Lung microvascular endothelial cell (primary cell): ENCODE data around the gene XCR1. TPM values are rescaled to one million over a fixed set of nuclear protein-coding genes. Genes with fewer than 3 reads are reported as not detected.
"Not testable (repeated sequence)": the region's sequence is repeated elsewhere in the genome, so short reads cannot be mapped to it uniquely, and the experiment has no call there.

ENCODE experiments used
- DNase-seq, 2 donors: peaks; one replicate each; pipeline versions ENCODE4 v3.0.0 to v3.0.0-alpha.2; 2010; ENCODE audit warnings: low read depth in 2 of 2
- total RNA-seq: library from RNA; depleted of rRNA; stranded (reverse); fragments of >200 nt; gene quantifications from 2 replicates; pipeline ENCODE4 v1.2.1, GENCODE V29; 2014

The XCR1 gene
- not detected in 2 replicates for total RNA-seq

- no peak for DNase-seq
Measured at GRCh38 chr3:46027021-46027705, at the start of gene XCR1. Gene XCR1, minus strand, starts transcription at chr3:46027483. Its CDS starts 5,536 bp downstream, at chr3:46021947.

- DNase-seq, result peak in 1 of 2 donors; percentile 17
Measured at GRCh38 chr3:46076606-46077005, 49.3 kb upstream of the XCR1 start.

GRCh38 chr3:46075816-46076215, 48.5 kb upstream of the XCR1 start:
- no peak for DNase-seq

- DNase-seq, result no peak
Measured at GRCh38 chr3:46071222-46071858, 44.1 kb upstream of the XCR1 start.

- no peak for DNase-seq
Measured at GRCh38 chr3:46070595-46071093, 43.4 kb upstream of the XCR1 start.

GRCh38 chr3:46068501-46068900, 41.2 kb upstream of the XCR1 start:
- DNase-seq, result no peak

- DNase-seq, result no peak
Measured at GRCh38 chr3:46067401-46067800, 40.1 kb upstream of the XCR1 start.

GRCh38 chr3:46065750-46066256, 38.5 kb upstream of the XCR1 start:
- no peak for DNase-seq

- peak in 1 of 2 donors; percentile 19 for DNase-seq
Measured at GRCh38 chr3:46065294-46065705, 38.0 kb upstream of the XCR1 start.

- no peak for DNase-seq
Measured at GRCh38 chr3:46062679-46063078, 35.4 kb upstream of the XCR1 start.

- no peak for DNase-seq
Measured at GRCh38 chr3:46061887-46062286, 34.6 kb upstream of the XCR1 start.

- DNase-seq, result no peak
Measured at GRCh38 chr3:46061108-46061720, 33.9 kb upstream of the XCR1 start.

GRCh38 chr3:46060551-46060950, 33.3 kb upstream of the XCR1 start:
- DNase-seq, result no peak

- DNase-seq, result no peak
Measured at GRCh38 chr3:46059432-46059831, 32.1 kb upstream of the XCR1 start.

GRCh38 chr3:46058981-46059380, 31.7 kb upstream of the XCR1 start:
- no peak for DNase-seq

- DNase-seq, result no peak
Measured at GRCh38 chr3:46057716-46058115, 30.4 kb upstream of the XCR1 start.

GRCh38 chr3:46056686-46057085, 29.4 kb upstream of the XCR1 start:
- DNase-seq, result no peak

GRCh38 chr3:46053761-46054515, 26.7 kb upstream of the XCR1 start:
- DNase-seq, result not testable (repeated sequence)

- DNase-seq, result not testable (repeated sequence)
Measured at GRCh38 chr3:46053265-46053664, 26.0 kb upstream of the XCR1 start.

GRCh38 chr3:46052531-46052930, 25.2 kb upstream of the XCR1 start:
- no peak for DNase-seq

GRCh38 chr3:46049093-46049492, 21.8 kb upstream of the XCR1 start:
- no peak for DNase-seq

- not testable (repeated sequence) for DNase-seq
Measured at GRCh38 chr3:46046231-46046630, 18.9 kb upstream of the XCR1 start.
